Prostate gland (tissue), 2 donors: Measurements from ENCODE around the gene CDH13. TPM values are rescaled to one million over a fixed set of nuclear protein-coding genes. Genes with fewer than 3 reads are reported as not detected.
A peak's percentile ranks its signal among the peaks of the same experiment; 100 is the strongest.

Source experiments
- DNase-seq: peaks from one replicate; pipeline ENCODE4 v3.0.0-alpha.2; 2019; ENCODE audit warnings: low spot score
- H3K27ac ChIP-seq, 2 donors: fragments of 200-600 bp; sonication (generic); 2 replicates each; pipeline ENCODE4 v1.5.1; 2017 to 2019
- H3K27me3 ChIP-seq: fragments of 200-600 bp; sonication (generic); replicated peaks from 2 replicates; pipeline ENCODE4 v1.5.1; 2019; ENCODE audit not compliant: insufficient read depth
- H3K36me3 ChIP-seq, 2 donors: fragments of 200-600 bp; sonication (generic); 1 replicate in 1 of 2; 2 replicates in 1 of 2; pipeline versions ENCODE4 v1.5.1 to v1.8.1; 2017 to 2019
- H3K4me1 ChIP-seq: fragments of 200-600 bp; sonication (generic); replicated peaks from 2 replicates; pipeline ENCODE4 v1.5.1; 2019
- H3K4me3 ChIP-seq, 2 donors: fragments of 200-600 bp; sonication (generic); 2 replicates each; pipeline ENCODE4 v1.5.1; 2017 to 2019
- H3K9me3 ChIP-seq: fragments of 200-600 bp; sonication (generic); 2 replicates; pipeline ENCODE4 v1.5.1; 2017
- POLR2A ChIP-seq: fragments of 450-650 bp; IDR thresholded peaks from one replicate; pipeline ENCODE4 v1.6.1; 2016; ENCODE audit warnings: antibody characterized with exemption, mild to moderate bottlenecking
- POLR2AphosphoS5 ChIP-seq: sonication (generic); formaldehyde crosslinking; IDR thresholded peaks from one replicate; pipeline ENCODE4 v1.6.1; 2017; ENCODE audit warnings: antibody characterized with exemption
- WGBS: methylation state at CpG from one replicate; pipeline ENCODE4 v1.1.5; 2018; 5-methylcytosine and 5-hydroxymethylcytosine counted together
- intact Hi-C: fragments of 100-400 bp; cut with DNase I; formaldehyde crosslinking; loops from one replicate; pipeline ENCODE4 v1.14.2; 2022
- total RNA-seq, 2 donors: library from RNA; depleted of rRNA; stranded (reverse); fragments of >200 nt; gene quantifications; one replicate each; pipeline ENCODE4 v1.1.0, GENCODE V29; 2016
- TF ChIP-seq, protein P1 (sequence below), 4 experiments: fragments of 200-600 bp in 2 of 4; fragments of 450-650 bp in 2 of 4; sonication (generic) in 2 of 4; IDR thresholded peaks; 1 replicate in 3 of 4; 2 replicates in 1 of 4; pipeline ENCODE4 v1.5.1; 2016 to 2019; ENCODE audit warnings: antibody characterized with exemption in 4 of 4, mild to moderate bottlenecking in 2 of 4, moderate library complexity in 2 of 4

CDH13 gene
- 10 to 100 TPM; 20.6 to 23.0 TPM for total RNA-seq

DNA sequence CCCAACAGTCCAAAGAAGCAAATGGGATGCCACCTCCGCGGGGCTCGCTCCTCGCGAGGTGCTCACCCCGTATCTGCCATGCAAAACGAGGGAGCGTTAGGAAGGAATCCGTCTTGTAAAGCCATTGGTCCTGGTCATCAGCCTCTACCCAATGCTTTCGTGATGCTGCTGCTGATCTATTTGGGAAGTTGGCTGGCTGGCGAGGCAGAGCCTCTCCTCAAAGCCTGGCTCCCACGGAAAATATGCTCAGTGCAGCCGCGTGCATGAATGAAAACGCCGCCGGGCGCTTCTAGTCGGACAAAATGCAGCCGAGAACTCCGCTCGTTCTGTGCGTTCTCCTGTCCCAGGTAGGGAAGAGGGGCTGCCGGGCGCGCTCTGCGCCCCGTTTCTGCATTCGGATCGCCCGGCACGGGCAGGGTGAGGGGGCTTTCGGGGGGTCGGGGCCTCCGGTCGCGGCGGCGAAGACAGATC, at the start of gene CDH13:
CDH13 (plus strand) TSS at position 179 of the 471 bp plus-strand sequence.
- DNase-seq: no peak
- 2% methylated on average over 39 of the region's 39 CpGs for WGBS
- no peaks in the 10 kb centered on the region for H3K36me3 ChIP-seq
- no peaks in the 10 kb centered on the region for H3K4me1 ChIP-seq
- H3K27ac ChIP-seq: no peak within 1 kb of the TSS
- H3K27me3 ChIP-seq: peaks cover 15% of the 10 kb centered on the region
- peak within 1 kb of the TSS; percentile 16 to 29 for H3K4me3 ChIP-seq
- intact Hi-C loops: no loop called here
- TF ChIP-seq, protein P1, sequence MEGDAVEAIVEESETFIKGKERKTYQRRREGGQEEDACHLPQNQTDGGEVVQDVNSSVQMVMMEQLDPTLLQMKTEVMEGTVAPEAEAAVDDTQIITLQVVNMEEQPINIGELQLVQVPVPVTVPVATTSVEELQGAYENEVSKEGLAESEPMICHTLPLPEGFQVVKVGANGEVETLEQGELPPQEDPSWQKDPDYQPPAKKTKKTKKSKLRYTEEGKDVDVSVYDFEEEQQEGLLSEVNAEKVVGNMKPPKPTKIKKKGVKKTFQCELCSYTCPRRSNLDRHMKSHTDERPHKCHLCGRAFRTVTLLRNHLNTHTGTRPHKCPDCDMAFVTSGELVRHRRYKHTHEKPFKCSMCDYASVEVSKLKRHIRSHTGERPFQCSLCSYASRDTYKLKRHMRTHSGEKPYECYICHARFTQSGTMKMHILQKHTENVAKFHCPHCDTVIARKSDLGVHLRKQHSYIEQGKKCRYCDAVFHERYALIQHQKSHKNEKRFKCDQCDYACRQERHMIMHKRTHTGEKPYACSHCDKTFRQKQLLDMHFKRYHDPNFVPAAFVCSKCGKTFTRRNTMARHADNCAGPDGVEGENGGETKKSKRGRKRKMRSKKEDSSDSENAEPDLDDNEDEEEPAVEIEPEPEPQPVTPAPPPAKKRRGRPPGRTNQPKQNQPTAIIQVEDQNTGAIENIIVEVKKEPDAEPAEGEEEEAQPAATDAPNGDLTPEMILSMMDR (IDR thresholded peaks at IDR 0.05): no peak
- TF ChIP-seq POLR2A (peak; percentile 16), POLR2AphosphoS5 (no peak)
- H3K9me3 ChIP-seq: no peaks in the 10 kb centered on the region

DNA sequence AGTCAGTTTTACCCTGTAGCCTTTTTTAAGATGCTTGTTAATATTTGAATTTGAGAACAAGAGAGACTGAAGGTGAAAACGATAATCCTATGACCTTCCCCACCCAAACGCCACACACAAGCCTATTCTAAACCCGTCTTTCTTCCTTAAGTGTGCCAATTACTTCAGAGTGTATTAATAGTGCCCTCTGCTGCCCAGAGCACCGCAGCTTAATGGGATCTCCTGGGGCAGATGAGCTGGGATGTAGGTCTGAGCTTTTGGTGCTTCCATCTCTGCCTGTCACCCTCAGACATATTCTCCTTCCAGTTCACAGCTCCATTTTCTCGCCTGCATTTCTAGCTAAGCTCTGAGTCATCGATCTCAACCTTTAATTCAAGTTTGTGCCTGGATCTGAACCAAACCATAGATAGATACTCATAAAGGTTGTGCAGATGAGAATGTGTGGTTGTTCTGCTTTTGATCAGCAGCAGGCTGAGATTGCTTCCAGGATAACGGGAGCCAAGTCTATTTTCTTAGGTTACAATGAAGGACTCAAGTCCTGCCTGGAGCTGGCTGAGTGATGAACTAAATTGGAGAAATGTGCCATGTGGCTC, 46.4 kb upstream of the CDH13 start:
- Histone ChIP-seq H3K4me3 (no peak overlapping the region), H3K4me1 (no peaks in the 10 kb centered on the region), H3K9me3 (no peaks in the 10 kb centered on the region), H3K27ac (no peak overlapping the region), H3K27me3 (no peaks in the 10 kb centered on the region), H3K36me3 (no peaks in the 10 kb centered on the region)
- intact Hi-C loops: no loop called here
- 29% methylated on average over 7 of the region's 7 CpGs for WGBS
- peak; percentile 32 for DNase-seq
- TF ChIP-seq, protein P1 (IDR thresholded peaks at IDR 0.05): peak in 3 of 4 experiments; percentile 32 to 58 (median 43)
- TF ChIP-seq POLR2A: no peak
- TF ChIP-seq POLR2AphosphoS5: no peak

DNA sequence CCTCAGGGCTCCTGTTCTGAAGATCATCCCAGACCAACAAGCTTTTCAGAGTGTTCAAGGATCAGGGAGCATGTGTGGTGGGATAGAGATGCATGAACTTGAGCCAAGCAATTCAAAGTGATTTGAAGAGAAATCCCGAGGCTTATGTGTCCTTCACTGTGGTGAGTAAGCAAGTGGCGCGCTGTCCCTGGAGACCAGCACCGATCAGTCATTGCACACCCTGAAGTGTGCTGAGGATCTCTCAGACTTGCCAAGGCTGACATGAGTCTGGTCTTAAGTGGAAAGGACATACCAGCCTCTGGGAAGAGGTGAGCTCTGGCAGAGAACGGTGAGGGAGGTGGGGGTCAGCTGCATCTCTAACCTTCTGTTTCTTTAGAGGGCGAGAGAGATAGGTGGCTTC, 43.8 kb upstream of the CDH13 start:
- TF ChIP-seq POLR2A (no peak), POLR2AphosphoS5 (no peak)
- TF ChIP-seq, protein P1 (IDR thresholded peaks at IDR 0.05): no peak
- H3K9me3 ChIP-seq: no peaks in the 10 kb centered on the region
- no peak overlapping the region for H3K4me3 ChIP-seq
- no peaks in the 10 kb centered on the region for H3K4me1 ChIP-seq
- WGBS: 78% methylated on average over 6 of the region's 6 CpGs
- no peak for DNase-seq
- intact Hi-C loops: no loop called here
- H3K27me3 ChIP-seq: no peaks in the 10 kb centered on the region
- no peaks in the 10 kb centered on the region for H3K36me3 ChIP-seq
- no peak overlapping the region for H3K27ac ChIP-seq

DNA sequence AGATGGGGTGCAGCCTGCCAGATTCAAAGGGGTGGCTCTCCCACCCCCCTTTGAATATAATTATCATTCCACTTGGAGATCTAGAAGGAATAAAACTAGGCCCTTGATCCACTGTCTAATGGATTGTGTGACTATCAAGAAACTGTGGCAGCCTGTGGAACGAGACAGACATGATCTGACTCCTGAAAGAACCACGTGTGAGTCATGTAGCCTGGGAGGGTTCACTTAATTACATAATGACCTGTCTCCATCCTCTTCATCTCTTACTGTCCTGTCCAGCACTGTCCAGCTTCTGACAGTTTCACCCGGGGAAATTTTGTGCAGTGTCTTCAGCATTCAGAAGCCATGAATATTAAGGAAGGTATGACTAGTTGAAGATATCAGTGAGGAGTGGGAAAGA, 43.3 kb upstream of the CDH13 start:
- TF ChIP-seq POLR2A (no peak), POLR2AphosphoS5 (no peak)
- TF ChIP-seq, protein P1 (IDR thresholded peaks at IDR 0.05): no peak
- intact Hi-C loops: no loop called here
- Histone ChIP-seq H3K36me3 (no peaks in the 10 kb centered on the region), H3K27me3 (no peaks in the 10 kb centered on the region), H3K4me3 (no peak overlapping the region), H3K9me3 (no peaks in the 10 kb centered on the region), H3K4me1 (no peaks in the 10 kb centered on the region), H3K27ac (no peak overlapping the region)
- no peak for DNase-seq
- 73% methylated on average over 3 of the region's 3 CpGs for WGBS

DNA sequence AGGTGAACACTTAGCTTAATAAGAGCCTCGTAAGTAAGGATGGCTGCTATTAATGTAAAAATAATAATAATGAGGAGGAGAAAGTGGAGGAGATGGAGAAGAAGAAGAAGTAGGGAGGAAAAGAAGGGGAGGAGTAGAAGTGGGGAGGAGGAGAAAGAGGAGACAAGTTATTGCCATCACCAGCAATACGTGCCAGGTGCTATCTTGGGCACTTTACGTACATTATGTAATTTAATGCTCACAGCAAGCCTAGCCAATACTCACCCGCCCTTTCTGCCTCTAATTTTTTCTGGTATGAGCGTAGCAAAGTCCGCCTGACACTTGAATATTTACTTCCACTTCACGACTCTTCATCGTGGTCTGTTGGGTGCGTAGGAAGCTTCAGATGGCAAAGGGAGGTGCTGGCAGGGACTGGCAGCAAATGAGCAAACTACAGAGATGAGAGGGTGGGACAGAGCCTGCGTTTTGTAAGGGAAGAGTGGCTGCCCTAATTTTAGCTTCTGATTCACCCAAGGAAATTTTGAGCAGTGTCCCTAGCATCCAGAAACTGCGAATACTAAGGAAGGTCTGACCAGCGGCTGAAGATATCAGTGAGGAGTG, 42.1 kb upstream of the CDH13 start:
- Histone ChIP-seq H3K36me3 (no peaks in the 10 kb centered on the region), H3K4me1 (no peaks in the 10 kb centered on the region), H3K4me3 (no peak overlapping the region), H3K9me3 (no peaks in the 10 kb centered on the region), H3K27ac (no peak overlapping the region), H3K27me3 (no peaks in the 10 kb centered on the region)
- TF ChIP-seq POLR2A (no peak), POLR2AphosphoS5 (no peak)
- TF ChIP-seq, protein P1 (IDR thresholded peaks at IDR 0.05): no peak
- DNase-seq: no peak
- intact Hi-C loops: no loop called here
- 66% methylated on average over 12 of the region's 12 CpGs for WGBS
